Measurements from ENCODE around the gene GGN. TPM values are rescaled to one million over a fixed set of nuclear protein-coding genes. Genes with fewer than 3 reads are reported as not detected.

The GGN gene
- total RNA-seq, 2 experiments from 2014 or later = 0.28 to 0.40 TPM

Other genes with a start within 250 kb of the GGN start
- under 1 TPM; 0.40 to 0.55 TPM for gene DPF1, start 163.8 kb downstream of the GGN start, total RNA-seq
- not detected for gene PPP1R14A, start 131.7 kb downstream of the GGN start, total RNA-seq
- 1 to 10 TPM; 7.3 to 8.0 TPM for gene SPINT2, start 123.5 kb downstream of the GGN start, total RNA-seq
- under 1 TPM; 0.55 to 0.71 TPM for gene C19orf33, start 83.8 kb downstream of the GGN start, total RNA-seq
- gene YIF1B, start 72.1 kb downstream of the GGN start, total RNA-seq = 10 to 100 TPM; 75.4 to 76.1 TPM
- 10 to 100 TPM; 14.3 to 14.4 TPM for gene KCNK6, start 68.2 kb downstream of the GGN start, total RNA-seq
- 1 to 10 TPM; 5.3 to 5.7 TPM for gene CATSPERG, start 52.2 kb downstream of the GGN start, total RNA-seq
- gene PSMD8, start 13.5 kb downstream of the GGN start, total RNA-seq = 100 to 1,000 TPM; 167 to 178 TPM
- 1 to 10 TPM; 2.1 to 3.8 TPM for gene SPRED3, start 663 bp upstream of the GGN start, total RNA-seq
- gene FAM98C, start 15.1 kb upstream of the GGN start, total RNA-seq = 10 to 100 TPM; 34.7 to 36.5 TPM
- 10 to 100 TPM; 19.5 to 20.0 TPM for gene RASGRP4, start 38.2 kb upstream of the GGN start, total RNA-seq
- 1 to 10 TPM; 2.6 to 3.9 TPM for gene RYR1, start 45.7 kb upstream of the GGN start, total RNA-seq
- 100 to 1,000 TPM; 374 to 383 TPM for gene MAP4K1, start 229.9 kb upstream of the GGN start, total RNA-seq
- 100 to 1,000 TPM; 297 TPM for gene EIF3K, start 231.2 kb upstream of the GGN start, total RNA-seq